Activated CD8-positive, alpha-beta T cell treated with anti-CD3 and anti-CD28 coated beads, Interleukin-2, amount 10 ng/mL, durations not matched to agents 7 days and 5 days (primary cell): ENCODE measurements around the gene SRSF5. TPM values are rescaled to one million over a fixed set of nuclear protein-coding genes. Genes with fewer than 3 reads are reported as not detected.

Source experiments
- total RNA-seq, 2 experiments: library from RNA; stranded (reverse); gene quantifications; one replicate each; pipeline ENCODE4 v1.2.3, GENCODE V29; 2021

Gene SRSF5
- total RNA-seq, 2 experiments from 2014 or later = 283 to 301 TPM

Other genes starting within 250 kb of the SRSF5 start
- not detected for gene CCDC177, start 192.3 kb upstream of the SRSF5 start, total RNA-seq
- gene SUSD6, start 155.5 kb upstream of the SRSF5 start, total RNA-seq = 10 to 100 TPM; 40.0 to 43.1 TPM
- not detected for gene SLC10A1, start 30.1 kb downstream of the SRSF5 start, total RNA-seq
- gene SMOC1, start 112.3 kb downstream of the SRSF5 start, total RNA-seq = not detected